GM21717 (cell line): ENCODE data around the gene TMEM233.

ENCODE experiments used
- ATAC-seq: cut with Tn5 transposase; IDR thresholded peaks from one replicate; pipeline ENCODE4 v1.9.1; 2021; ENCODE audit warnings: mild to moderate bottlenecking, moderate library complexity; ENCODE audit not compliant: unreplicated experiment

The TMEM233 gene

DNA sequence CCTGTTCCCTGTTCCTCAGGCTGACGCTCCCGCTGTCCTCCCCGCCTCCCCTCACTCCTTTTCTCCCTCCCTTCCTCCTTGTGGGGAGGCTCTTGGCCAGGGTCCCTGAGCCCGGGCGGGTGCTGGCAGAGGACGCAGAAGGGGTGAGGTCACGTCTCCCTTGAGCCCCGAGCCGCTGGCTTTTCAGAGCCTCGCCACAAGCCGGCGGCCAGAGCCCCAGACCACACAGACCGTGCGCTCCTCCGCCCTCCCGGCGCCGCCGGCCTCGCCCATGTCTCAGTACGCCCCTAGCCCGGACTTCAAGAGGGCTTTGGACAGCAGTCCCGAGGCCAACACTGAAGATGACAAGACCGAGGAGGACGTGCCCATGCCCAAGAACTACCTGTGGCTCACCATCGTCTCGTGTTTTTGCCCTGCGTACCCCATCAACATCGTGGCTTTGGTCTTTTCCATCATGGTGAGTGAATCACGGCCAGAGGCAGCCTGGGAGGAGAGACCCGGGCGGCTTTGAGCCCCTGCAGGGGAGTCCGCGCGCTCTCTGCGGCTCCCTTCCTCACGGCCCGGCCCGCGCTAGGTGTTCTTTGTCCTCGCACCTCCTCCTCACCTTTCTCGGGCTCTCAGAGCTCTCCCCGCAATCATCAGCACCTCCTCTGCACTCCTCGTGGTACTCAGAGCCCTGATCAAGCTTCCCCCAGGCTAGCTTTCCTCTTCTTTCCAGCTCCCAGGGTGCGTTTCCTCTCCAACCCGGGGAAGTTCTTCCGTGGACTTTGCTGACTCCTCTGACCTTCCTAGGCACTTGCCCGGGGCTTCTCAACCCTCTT is at the start of gene TMEM233:
TSS of gene TMEM233 (plus strand) at position 197 of the 821 bp plus-strand sequence. CDS start at position 272, 75 bp downstream.
- ATAC-seq = no peak

DNA sequence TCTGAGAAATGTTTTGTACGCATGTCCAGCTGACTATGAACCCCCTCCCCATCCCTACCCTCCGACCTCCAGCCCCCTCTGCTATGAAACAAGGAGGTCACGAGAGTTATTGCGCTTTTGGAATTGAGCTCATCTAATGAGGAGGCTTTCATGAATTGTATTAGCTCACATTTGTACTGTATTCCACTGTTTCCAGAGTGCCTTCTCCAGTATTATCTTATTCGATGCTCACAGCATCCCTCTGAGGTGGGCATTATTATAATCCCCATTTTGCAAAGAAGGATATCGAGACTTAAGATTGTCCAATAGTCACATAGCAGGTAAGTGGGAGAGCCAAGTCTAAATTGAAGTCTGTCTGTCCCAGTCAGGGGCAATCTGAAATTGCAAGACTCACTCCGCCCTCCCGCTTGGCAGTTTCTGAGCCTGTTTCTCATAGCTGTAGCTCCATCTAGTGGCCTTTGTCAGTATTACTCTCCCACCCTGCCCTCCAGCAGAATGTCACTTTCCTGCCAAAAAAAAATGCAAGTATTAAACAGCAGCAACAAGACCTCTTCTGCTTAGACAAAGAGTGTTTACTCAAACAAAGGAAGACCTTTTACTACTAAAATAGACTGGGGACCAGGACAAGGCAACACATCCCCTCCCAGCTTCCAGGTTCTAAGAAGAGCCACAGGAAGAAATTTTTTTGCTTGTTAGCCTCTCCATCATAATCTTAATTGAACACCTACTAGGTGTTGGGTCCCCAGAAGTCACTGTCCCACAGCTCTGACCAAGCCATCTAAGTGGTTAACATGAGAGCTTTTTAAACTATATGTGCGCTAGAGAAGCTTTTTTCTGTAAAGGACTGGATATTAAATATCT is 48.6 kb upstream of the TMEM233 start:
- ATAC-seq = no peak

DNA sequence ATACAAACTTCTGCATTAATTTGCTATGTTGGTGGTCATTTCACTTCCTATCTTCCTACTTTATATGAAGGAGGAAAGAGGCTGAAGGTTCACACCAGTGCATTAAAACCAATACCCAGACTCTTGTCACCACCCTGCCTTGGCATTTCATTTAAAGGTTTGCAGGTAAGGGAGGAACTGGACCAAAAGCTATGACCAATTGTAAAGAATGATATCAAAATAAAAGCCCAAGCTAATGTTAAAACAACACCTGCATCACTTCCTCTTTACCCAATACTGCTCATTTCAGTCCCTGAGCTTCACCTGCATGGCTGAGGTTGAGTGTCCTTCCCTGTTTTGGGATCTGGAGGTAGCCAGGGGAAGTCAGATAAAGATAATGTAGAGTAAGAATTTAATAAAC is 47.2 kb upstream of the TMEM233 start:
- ATAC-seq = no peak

DNA sequence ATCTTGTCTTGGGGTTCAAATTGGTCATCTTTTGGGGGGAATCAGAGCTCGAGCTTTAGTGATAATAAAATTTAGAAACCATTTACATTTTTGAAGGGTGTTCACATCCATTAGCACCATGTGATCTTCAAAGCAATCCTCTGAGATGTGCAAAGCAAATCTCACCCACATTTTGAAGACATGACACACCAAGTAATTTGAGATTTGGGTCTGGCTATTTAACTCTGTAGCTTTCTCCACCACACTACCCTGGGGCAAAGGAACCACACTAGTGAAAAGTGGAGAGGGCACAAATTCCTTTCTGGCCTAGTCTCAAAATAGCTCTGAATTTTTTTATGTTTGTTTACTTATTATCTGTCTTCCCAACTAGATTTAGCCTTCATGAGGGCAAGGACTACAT is 46.6 kb upstream of the TMEM233 start:
- ATAC-seq = no peak

DNA sequence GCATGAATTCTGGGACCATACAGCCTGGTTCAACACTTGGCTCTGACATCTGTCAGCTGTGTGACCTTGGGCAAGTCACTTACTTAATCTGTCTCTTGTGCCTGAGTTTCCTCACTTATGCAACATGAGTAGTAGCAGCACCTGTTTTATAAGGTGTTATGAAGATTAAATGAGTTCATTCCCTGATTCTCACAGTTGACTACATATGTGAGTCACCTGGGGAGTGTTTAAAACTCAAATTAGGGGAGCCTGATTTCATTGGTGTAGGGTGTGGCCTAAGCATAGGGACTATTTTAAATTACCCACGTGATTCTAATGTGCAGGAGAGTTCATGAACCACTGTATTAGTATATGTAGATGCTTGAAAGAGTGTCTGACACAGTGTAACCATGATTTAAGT is 36.7 kb upstream of the TMEM233 start:
- ATAC-seq = no peak

DNA sequence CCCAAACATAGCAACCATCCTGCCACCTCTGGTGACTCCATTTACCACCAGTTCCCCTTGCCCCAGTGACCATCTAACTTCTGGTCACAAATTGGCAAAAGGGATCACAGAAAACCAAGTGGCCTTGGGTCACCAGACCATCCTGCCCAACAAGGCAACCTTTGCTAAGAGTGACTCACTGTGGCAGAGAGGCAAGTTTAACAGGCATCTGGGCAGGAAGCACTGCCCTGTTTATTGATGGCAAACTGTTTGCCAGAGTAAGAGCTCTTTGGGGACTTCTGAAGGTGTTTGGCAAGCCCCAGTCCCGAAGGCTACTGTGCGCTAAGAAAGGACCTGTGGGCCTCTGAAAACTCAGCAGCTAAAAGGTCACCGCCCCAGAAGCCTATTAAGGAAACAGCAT is 28.2 kb upstream of the TMEM233 start:
- no peak for ATAC-seq

DNA sequence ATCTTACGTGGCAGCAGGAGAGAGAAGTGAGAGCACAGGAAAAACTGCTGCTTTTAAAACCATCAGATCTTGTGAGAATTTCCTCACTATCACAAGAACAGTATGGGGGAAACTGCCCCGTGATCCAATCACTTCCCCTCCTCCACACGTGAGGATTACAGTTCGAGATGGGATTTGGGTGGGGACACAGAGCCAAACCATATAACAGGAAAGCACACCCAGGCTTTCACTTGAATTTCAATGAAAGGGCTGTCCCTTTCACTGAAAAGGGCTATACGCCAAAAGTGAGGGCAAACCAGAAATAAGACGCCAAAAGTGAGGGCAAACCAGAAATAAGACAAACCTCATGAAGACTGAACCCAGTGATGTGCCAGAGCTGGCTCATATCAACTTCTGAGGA is 22.8 kb upstream of the TMEM233 start:
- ATAC-seq = no peak

DNA sequence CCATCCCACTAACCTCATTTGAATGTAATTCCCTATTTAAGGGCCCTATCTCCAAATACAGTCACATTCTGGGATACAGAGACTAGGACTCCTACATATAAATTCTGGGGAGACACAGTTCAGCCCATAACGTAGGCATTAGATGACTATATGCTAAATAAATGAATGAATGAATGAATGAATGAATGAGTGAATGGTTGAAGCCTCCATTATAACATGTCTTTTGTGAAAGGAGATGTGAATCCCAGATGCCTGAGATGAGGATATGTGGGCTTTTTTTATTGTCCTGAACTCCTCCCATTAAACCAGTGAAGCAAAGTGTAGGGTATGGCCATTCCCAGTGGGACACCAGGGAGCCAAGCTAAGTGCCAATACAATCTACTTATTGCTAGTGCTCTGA is 20.5 kb upstream of the TMEM233 start:
- no peak for ATAC-seq

DNA sequence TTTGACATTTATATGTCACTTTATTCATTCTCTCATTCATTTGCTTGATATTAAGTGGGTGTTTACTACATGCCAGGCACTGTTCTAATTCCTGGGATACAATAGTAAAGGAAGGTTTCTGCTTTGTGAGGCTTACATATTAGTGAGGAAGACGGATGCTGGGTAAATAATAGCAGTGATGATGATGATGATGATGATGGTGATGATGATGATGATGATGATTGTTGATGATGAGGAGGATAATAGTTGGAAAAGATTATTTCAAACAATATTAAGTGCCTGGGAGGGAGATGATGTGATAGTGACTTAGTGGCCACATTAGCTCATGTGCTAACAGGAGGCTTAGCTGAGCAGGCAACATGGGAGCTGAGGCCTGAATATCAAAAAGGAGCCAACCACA is 19.3 kb upstream of the TMEM233 start:
- no peak for ATAC-seq

DNA sequence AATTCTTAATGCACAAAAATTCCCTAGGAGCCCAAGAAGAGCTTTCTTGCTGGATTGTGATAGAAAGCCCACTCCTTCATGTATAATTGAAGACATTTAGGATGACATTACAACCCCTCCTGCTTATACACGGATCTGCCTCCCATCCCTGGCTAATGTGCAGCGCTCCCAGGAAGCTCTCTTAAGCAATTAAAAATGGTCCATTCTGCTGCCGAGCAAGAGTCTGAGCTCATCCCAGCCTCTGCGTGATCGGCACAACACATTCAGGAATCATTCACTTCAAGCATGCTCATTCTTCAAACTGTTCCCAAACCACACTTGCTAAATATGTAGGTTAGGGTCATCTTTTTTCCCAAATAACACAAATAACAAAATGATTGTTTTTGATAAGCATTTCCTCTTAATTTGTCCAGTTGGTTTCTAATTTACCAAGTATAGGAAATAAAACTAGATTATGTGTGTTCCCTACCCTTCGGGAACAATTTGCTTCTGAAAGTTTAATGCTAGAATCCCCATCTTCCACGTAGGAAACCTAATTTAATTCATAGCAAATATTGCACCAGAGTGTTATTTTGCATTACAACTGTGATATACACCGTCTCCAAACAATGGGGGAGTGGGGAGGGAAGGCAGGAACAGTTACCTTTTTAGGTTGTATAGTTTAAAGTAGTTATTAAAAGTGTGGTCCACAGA is 17.3 kb upstream of the TMEM233 start:
- no peak for ATAC-seq

DNA sequence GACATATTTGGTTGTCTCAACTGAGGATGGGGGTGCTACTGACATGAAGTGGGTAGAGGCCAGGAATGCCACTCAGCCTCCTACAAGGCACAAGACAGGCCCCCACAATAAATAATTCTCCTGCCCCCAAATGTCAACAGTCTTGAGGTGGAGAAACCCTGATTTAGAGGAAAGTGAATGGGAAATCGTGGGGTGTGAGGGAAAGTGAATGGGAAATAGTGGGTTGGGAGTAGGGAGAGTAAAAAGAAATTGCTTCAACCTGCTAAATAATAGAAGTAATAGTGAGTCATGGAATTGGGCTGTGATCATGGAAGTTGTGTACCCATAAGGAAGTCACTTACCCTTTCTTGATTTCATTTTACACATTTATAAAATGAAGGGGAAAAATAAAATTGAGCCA is 16.7 kb upstream of the TMEM233 start:
- ATAC-seq = no peak

DNA sequence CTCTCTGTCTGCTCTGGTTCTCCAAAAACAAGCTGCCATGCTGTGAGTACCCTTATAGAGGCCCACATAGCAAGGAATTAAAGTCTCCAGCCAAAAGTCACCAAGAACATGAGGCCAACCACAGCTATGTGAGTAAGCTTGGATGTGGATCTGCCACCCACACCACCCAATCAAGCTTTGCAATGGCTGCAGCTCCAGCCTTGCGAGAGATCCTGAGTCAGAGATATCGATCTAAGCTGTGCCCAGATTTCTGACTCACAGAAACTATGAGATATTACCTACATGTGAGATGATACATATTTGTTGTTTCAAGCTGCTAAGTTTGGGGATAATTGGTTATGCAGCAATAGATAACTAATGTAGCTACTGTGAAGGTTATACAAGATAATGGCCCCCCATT is 15.5 kb upstream of the TMEM233 start:
- ATAC-seq = no peak

DNA sequence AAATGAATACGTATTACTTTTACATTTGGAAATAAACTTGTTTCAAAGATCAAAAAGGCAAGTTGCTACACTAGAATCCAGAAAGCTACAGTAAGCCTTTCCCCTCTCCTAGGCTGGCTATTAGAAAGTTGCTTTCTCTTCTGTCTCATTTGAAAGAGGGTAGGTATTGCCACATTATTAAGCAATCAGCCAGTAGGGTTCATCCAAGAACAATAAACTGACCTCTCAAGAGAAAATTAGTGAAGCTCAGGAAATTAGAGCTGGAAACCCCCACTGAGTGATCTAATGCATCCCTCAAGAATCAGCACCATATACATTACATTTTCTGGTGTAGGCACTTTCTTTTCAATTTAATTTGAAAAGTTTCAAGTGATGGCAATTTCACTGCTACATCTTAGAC is 4.5 kb upstream of the TMEM233 start:
- no peak for ATAC-seq

DNA sequence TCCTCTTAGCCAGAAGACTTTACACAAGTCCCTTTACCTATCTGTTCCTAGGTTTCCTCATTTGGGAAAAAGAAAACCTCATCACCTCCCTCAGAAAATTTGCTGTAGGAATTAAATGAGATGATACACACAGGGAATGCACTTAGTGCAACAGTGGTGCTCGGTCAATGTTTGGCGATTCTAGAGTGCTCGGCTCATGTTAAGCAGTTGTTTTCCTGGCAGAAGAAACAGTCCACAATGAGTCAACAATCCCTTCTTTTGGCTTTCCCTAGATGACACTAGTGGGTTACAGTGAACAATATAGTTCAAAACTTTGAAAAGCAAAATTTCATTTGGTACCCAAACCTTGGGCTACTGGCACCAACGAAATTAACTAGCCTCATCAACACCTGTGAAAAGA is 3.9 kb upstream of the TMEM233 start:
- ATAC-seq = no peak

DNA sequence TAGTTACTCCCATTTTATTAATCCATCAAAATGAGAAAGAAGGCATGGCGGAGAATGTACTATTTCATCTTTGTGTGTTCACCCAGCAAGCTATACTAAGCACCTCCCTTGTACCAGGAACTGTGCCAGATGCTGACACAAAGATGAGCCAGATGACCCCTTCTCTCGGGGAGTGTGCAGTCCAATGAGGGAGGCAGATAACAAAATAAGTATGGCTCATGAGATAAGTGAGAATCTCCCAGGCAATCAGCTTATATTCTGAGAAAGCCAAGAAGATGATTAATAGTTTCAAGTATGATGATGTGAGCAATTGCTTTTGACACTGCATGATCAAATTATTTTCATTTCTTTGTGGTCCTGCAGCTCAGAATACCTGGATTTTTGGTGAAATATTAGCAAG is 1.3 kb upstream of the TMEM233 start:
- ATAC-seq = no peak

DNA sequence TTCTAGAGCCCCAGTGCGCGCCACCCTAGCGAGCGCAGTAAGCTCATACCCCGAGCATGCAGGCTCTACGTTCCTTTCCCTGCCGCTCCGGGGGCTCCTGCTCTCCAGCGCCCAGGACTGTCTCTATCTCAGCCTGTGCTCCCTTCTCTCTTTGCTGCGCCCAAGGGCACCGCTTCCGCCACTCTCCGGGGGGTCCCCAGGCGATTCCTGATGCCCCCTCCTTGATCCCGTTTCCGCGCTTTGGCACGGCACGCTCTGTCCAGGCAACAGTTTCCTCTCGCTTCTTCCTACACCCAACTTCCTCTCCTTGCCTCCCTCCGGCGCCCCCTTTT is 791 bp downstream of the TMEM233 start:
- no peak for ATAC-seq

DNA sequence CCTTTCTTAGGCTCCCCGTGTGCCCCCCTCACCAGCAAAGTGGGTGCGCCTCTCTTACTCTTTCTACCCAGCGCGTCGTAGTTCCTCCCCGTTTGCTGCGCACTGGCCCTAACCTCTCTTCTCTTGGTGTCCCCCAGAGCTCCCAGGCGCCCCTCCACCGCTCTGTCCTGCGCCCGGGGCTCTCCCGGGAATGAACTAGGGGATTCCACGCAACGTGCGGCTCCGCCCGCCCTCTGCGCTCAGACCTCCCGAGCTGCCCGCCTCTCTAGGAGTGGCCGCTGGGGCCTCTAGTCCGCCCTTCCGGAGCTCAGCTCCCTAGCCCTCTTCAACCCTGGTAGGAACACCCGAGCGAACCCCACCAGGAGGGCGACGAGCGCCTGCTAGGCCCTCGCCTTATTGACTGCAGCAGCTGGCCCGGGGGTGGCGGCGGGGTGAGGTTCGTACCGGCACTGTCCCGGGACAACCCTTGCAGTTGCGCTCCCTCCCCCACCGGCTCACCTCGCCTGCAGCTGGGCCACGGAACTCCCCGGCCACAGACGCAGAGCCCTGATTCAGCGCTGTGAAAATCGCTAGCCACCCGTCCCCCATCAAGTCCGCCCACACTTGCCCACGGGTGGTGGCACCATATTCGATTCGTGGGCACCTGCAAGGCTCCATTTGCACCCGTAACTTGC is 1.3 kb downstream of the TMEM233 start:
- ATAC-seq = no peak

DNA sequence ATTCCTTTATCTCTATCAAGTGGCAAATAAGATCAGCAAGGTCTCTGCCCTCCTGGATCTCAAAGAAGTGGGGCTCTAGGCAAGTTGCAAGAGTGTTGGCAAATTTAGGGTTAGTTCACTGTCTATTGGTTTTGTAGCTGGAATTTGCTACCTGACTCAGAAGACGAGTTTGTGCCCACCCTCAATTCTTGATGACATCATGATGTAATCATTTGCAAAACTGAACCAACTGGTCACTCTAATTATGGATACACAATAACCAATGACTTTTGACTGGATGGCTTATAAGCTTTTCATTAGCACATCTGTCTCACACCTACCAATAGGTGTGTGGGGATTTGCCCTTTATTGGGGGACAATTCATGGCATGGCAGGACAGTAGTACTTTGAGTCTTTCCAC is 4.6 kb downstream of the TMEM233 start:
- ATAC-seq = no peak

DNA sequence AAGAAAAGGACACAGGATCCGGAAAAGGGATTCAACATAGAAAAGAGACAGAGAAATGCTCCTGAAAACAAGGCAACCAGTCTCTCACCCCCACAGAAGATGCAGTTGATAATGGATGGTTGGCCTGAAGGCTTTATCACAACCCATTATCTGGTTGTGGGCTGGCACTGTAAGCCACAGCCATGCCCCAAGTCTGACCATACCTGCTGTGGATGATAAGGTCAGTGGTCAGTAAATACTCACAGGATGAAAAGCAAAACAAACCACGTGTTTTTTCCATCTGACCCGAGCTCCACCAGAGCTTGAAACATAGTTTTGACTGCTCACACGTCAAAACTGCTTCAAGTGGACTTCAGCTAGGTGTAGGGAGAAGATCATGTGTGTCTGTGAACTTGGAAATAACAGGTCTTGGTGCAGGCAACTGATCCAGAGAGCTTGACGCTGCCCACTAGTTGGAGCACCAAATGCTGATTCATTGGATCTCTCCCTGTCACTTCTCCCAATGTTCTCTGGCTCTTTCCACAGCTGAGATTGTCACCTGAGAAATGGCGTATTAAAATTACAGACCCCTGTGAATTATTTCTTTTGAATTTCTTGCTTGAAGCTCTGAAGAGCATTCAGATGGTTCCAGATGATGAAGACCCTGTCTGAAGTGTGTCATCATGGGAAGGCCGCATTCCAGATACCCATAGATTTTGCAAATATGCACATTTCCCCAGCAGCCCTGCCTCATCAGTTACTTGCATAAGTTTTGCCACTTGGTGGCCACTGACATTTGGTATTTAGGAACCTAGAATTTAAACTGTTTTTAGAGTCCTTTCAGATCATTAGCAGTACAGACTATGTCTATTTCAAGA is 8.5 kb downstream of the TMEM233 start:
- no peak for ATAC-seq

DNA sequence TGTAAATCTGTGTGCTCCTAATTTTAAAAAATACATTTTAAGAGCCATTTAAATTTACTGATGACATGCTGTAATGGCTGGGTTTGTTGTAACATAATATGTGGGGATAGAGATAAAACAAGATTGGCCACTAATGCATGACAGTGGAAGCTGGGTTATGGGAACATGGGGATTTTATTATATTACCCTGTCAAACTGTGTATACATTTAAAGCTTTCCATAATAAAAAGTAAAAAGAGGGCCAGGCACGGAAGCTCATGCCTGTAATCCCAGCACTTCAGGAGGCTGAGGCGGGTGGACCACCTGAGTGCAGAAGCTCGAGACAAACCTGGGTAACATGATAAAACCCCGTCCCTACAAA is 9.1 kb downstream of the TMEM233 start:
- no peak for ATAC-seq
